Gastroesophageal sphincter (tissue), 2 donors: ENCODE data around the gene CUX1.

ENCODE experiments used
- EP300 ChIP-seq: sonication (generic); formaldehyde crosslinking; IDR thresholded peaks from one replicate; pipeline ENCODE4 v1.6.1; 2017; ENCODE audit warnings: antibody characterized with exemption, mild to moderate bottlenecking
- POLR2A ChIP-seq, 2 donors: fragments of 450-650 bp; IDR thresholded peaks; one replicate each; pipeline ENCODE4 v1.6.1; 2017; ENCODE audit warnings: antibody characterized with exemption in 2 of 2, mild to moderate bottlenecking in 2 of 2, moderate library complexity in 1 of 2
- POLR2AphosphoS5 ChIP-seq: sonication (generic); formaldehyde crosslinking; IDR thresholded peaks from one replicate; pipeline ENCODE4 v1.6.1; 2017; ENCODE audit warnings: antibody characterized with exemption

- no peak for TF ChIP-seq POLR2A (IDR thresholded peaks at IDR 0.05)
- no peak for TF ChIP-seq POLR2AphosphoS5
- TF ChIP-seq EP300: no peak
Measured at GRCh38 chr7:102095321-102096011, 278.0 kb downstream of the CUX1 start.
